NCI-H345 treated with DMSO at 0.1 percent for 48 hours (cell line): Measurements from ENCODE around the gene SRRD.
"Not testable (repeated sequence)": the region's sequence is repeated elsewhere in the genome, so short reads cannot be mapped to it uniquely, and the experiment has no call there.

Experiments
- DNase-seq: peaks from one replicate; lab custom pipeline; 2025; ENCODE audit not compliant: unreplicated experiment; lab: John Stamatoyannopoulos, UW

SRRD gene, protein sequence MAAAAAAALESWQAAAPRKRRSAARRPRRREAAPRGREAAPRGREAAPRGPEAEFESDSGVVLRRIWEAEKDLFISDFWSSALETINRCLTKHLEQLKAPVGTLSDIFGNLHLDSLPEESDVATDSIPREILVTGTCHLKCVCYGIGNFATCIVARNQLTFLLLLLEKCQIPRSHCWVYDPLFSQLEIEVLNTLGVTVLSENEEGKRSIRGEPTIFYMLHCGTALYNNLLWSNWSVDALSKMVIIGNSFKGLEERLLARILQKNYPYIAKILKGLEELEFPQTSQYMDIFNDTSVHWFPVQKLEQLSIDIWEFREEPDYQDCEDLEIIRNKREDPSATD

DNA sequence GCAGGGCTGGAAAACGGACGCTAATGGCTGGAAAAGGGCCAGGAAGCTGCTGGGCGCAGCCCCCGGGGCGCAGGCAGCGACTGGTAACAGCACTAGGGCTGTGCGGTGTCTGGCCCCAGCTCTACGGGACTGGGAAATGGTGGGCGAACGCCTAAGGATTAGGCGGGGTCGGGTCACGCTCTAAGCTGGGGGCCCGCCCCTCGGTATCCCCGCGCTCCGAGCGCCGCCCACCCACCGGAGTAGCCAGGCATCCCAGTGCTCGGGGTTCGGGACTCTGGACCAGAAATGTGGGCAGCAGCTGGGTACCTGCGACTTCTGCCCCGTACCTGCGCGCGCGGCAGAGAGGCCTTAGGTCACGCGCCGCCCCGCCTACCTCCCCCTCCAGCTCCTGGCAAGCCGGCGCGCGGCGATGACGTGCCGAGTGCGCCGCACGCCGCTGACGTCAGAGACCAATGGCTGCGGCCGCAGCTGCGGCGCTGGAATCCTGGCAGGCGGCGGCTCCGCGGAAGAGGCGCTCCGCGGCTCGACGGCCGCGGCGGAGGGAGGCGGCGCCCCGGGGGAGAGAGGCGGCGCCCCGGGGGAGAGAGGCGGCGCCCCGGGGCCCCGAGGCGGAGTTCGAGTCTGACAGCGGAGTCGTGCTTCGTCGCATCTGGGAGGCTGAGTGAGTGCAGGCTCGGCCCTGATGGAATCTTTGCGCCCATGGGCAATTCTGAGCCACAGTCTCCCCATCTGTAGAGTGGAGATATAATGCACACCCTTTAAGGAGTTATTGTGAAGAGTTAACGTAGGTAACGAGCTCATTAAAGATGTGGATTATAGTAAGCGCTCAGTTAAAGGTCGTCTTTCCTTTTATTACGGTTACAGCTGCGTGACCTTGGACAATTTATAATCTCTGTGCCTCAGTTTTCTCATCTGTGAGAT lies at the start of gene SRRD, which contains the start of gene HPS4:
SRRD (plus strand) TSS at position 439 of the 921 bp plus-strand sequence; CDS start at position 453, 14 bp downstream.
HPS4 (minus strand) TSS at position 345 of the 921 bp plus-strand sequence. CDS start 2,021 bp downstream, outside the sequence.
- DNase-seq, result peak; percentile 70

DNA sequence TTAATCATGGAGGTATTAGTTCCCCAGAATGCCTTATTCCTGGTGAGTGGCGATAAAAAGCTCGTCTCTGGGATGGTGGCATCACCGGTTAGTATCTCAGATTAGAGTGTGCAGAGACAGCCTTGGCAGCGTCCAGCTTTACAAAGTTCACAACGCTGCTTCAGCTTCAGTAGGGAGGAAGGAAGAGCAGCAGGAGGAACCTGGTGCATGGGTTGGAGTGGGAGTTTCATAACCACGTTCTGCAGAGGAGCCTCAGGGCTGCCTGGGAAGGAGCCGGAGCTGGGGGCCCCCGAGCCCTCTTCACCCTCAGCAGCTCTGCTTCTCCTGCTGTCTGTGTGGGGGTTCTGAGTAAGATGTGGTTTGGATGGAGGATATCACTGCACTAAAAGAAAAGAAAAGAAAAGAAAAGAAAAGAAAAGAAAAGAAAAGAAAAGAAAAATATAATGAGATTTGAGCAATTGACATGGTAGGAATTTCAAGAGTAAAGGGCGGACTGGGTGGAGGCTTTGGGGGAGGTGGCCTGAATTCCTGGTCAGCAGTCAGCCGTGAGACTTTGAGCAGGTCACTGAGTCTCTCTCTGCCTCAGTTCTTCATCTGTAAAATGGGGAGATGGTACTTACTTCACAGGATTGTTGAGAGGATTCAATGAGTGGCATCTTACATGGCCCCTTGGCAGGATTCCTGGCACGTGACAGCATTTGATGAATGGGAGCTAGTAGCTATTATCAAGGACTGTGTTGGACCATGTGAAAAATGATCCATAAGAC lies 48.2 kb upstream of the SRRD start:
- DNase-seq, result no peak

DNA sequence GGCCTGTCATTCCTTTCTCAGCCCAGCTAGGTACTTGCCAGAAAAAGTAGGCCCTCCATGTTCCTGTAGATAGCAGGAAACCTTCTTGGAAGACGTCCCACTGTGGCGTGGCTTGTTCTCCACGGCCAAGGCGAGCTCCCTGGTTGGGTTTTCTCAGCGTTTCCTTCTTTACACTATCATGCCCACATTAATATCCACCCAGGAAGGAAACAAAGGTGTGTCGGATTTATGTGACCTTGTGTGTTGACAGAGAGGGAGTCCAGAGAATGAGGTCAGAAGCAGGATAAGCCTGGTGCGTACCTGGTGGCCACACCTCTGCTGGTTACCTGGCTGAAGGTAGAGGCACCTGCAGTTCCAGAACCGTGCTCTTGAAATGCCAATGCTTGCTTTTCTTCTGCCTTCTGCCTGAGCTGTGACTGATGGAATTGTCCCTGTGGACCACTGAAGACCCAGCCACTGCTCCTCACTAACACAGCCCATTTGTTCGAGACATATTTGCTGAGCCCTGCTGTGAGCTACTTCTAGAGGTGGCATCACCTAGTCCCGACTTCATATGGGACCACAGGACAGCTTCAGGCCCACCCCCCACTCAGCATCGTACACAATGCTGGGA lies 46.7 kb upstream of the SRRD start:
- no peak for DNase-seq

DNA sequence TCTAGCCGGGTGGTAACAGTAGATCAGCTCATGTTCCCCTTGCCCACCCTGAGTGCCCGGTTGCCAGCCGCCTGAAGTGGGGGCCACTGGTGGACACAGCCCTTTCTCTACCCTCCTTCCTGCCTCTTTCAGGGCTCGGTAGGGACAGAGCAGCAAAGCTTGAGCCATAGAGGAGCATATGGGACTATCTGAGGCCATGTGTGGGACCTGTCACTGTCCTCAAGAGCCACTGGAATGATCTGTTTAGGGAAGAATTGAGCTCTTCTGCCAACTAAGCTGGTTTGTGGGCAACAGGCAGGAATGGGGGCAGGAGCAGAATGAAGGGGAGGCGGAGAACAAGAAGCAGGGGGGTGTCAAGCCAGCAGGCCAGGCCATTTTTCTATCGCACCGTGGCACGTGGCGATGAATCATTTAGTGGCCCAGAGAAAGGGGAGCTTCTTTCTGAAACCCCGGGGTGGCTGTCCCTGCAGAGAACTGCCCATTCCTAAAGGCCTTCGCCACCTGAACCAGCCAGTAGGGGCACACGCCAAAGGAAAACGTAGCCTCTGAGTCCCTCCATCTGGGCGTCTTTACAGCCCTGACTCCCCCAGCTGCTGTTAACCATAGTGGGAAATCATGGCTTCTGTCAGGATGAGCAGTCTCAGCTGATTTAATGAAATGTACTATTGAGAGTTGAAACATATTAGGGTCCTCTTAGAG lies 45.8 kb upstream of the SRRD start:
- no peak for DNase-seq

DNA sequence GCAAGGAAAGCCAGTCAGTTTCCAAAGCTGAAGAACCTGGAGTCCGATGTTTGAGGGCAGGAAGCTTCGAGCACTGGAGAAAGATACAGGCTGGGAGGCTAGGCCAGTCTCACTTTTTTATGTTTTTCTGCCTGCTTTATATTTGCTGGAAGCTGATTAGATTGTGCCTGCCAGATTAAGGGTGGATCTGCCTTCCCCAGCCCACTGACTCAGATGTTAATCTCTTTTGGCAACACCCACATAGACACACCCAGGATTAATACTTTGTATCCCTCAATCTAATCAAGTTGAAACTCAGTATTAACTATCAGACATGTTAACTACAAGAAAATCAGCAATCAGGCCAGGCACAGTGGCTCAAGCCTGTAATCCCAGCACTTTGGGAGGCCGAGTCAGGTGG lies 44.9 kb upstream of the SRRD start:
- not testable (repeated sequence) for DNase-seq

DNA sequence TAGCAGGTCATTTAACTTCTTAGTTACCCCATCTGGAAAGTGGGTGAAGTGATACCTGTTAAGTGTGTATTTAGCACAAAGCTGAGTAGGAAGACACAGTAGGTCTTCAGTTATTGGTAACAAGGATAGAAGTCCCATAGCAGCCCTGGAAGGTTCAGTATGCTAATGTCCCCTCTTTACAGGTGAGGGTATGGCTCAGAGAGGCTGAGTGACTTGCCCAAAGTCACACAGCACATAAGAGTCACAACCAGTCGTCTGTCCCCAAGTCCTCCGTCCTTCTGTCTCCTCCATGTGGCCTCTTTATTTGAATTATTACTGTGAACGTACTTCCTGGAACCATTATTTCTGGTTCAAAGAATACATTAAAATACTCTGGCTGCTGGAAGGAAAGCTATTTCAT lies 44.1 kb upstream of the SRRD start:
- no peak for DNase-seq

DNA sequence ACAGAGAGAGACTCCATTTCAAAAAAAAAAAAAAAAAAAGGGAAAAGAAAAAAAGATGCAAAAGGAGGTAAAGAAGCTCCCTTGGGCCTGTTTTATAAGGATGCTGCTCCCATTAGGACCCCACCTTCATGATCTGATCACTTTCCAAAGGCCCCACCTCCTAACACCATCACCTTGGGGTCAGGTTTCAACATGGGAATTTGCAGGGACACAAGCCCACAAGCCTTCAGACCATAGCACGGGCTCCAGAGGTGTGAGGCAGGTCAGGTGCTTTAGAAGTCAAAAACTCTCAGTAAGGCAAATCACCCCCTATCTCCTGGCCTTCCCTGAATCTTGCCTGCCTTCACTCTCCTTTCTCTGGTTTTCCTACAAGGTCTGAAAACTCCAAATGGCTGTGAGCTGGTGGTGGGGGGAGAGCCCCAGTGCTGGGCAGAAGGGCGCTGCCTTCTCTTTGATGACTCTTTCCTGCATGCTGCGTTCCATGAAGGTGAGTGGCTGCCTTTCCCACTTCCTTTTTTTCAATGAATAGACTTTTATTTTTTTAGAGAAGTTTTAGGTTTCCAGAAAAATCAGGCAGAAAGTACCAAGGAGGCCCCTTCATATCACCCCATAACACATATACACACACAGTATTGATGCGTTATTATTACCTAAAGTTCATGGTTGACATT lies 41.5 kb upstream of the SRRD start:
- no peak for DNase-seq

DNA sequence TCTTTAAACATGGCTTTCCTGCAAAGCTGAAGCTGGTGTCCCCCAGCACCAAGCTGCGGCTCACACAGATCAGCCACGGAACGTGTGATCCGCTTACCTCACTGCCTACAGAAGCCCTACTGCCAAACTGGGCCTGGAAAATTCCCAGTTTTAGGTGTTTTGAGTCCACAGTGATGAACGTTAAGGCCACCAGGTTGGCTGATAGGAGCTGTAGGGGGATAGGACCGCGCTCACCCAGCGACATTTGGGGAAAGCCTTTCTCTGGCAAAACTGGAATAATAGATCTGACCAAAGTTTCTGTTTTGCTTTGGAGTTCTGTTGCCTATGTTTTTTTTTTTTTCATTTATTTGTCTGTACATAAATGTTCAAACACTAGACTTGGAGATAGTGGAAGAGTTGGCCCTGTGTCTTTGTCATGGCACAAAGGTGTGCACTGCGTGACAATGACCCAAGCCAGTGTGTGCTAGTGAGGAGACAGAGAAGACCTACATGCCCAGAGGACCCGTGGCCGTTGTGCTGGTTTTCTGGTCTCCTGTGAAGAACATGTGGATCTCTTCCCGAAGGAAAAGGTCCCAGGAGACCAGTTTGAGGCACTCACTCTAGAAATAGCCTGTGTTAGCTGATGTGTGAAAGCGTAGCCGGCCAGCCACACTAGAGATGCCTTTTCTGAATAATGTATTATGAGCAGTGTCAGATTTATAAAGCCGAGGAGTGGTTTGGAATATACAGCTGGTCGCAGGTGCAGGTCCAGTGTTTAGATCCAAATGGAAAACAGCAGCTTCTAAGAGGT lies 39.6 kb upstream of the SRRD start:
- DNase-seq, result no peak

DNA sequence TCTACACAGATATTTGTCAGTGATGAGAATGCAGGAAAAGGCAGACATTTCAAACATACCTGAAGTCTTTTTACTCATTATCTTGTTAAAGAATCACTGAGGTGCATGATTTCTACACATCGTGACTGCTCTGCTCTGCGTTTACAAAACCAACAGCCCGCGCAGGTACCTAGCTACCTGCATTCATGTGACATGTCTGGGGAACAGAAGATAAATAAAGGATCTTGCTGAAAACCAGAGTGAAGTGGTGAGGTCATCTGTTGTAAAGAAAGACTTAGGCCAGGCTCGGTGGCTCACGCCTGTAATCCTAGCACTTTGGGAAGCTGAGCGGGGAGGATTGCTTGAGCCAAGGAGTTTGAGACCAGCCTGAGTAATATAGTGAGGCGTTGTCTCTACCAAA lies 38.9 kb upstream of the SRRD start:
- DNase-seq, result no peak

DNA sequence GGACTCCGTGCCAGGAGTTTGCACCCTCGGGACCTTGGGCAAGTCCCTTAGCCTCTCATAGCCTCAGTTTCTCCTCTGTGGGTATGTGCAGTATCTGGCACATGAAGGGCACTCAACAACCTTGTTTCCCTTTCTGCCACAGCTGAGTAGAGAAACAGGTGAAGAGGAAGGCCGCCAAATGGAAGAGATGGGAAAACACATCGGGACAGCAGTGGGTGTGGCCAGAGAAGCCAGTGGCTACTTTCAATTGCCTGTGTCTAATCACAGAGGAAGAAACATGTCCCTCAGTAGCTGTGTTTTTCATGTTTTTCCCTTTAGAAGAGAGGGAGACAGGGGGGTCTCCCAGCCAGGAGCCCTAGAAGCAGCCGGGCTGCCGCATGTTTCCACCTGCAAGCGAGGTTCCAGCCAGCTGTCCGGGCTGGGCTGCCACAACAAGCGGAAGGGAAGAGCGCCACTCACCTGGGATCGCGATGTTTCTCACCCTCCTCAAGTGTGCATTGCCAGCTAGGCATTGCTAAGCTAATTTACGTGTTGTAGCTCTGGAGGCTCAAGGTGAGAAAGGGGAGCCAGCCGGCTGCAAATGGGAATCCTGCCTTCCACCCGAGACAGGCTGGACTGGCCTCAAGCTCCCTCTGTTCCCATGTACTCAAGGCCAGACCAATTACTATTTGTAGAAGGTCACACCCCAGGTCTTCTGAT lies 38.0 kb upstream of the SRRD start:
- DNase-seq, result no peak

DNA sequence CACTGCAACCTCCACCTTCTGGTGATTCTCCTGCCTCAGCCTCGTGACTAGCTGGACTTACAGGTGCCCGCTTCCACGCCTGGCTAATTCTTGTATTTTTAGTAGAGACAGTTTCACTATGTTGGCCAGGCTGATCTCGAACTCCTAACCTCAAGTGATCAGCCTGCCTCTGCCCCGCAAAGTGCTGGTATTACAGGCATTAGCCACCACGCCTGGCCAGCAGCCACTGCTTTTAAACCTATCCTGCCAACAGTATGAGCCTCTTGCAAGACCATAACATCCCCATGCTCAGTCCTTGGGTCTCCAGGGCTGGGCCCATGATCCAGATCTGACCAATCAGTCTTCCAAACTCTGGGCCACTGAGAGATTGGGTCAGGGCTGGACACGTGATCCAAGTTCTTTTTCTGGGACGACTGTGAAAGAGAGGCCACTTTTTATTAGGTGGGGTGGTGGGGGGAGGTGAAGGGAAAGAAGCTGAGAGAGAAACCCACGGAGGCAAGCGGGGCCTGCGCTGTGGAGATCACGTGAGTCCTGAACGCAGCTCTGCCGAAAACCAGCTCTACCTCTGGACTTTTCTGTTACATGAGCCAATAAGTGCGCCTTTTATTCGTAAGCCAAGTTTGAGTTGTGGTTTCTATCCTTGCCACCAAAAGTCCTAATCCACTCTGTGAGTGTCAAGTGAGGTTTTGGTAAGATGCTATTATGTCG lies 36.7 kb upstream of the SRRD start:
- DNase-seq, result no peak

DNA sequence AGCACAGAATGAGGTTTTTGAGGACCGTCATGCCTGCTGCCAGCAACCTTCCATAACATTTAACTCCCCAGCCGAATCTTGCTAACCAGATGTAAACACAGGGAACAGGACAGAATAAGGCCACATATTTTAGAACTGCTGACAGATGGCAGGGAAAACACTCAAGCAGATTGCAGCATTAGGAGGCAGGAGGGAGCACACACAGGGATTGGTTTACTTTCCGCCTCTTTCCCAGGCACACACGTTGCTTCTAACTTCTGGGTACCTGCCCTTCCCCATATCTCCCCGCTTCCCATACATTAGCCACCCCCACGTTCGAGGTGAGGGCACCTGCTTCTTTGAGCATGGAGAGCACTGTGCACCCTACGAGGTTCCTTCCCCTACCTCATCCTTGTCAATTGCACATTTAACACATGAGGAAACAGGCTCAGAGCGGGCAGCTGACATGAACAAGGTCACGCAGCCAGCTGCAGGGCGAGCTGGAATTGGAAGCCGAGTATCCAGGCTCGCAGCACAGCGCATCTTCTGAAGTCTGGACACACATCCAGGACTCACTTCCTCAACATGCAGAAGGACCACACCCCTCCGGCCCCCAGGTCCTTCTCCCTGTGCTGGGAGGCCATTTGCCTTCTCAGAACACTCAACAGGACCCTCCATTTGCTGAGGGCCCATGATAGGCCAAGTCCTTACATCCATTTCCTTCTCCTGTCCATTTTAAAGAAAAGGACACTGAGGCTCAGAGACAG lies 35.9 kb upstream of the SRRD start:
- DNase-seq, result no peak

DNA sequence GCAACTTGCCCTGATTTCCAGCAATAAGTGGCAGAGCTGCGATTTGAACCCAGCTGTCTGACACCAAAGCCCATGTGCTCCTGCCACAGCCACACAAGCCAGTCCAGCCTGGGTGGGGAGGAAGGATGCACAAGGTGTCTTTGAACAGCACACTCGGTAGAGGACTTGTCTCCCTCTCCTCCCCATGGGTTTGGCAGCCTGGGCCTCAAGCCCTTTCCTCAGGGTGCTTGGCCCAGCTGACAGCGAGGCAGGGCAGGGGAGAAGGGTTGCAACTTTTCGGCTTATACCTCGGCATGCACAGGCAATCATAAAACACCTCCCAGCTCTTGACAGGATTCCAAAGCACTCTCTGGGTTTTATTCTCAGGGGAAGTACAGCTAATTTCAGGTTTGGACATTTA lies 35.3 kb upstream of the SRRD start:
- DNase-seq, result no peak

DNA sequence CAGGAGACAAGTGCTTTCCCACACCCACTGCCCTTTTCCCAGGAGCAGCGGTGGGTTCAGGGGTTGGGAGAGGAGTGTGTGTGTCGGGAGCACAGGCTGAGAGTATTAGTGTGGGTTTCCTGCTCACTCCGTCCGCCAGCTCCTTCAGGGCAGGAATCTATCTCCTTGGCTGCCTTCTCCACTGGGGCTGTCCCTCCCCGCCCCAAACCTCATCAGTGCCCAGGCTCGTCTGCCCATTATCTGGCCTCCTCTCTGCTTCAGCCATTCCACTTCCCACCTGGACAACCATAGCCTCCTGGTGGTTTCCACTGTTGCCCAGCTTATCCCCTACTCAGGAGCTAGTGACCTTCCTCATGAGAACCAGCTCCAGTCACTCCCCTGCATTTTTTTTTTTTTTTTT lies 34.7 kb upstream of the SRRD start:
- DNase-seq, result no peak

DNA sequence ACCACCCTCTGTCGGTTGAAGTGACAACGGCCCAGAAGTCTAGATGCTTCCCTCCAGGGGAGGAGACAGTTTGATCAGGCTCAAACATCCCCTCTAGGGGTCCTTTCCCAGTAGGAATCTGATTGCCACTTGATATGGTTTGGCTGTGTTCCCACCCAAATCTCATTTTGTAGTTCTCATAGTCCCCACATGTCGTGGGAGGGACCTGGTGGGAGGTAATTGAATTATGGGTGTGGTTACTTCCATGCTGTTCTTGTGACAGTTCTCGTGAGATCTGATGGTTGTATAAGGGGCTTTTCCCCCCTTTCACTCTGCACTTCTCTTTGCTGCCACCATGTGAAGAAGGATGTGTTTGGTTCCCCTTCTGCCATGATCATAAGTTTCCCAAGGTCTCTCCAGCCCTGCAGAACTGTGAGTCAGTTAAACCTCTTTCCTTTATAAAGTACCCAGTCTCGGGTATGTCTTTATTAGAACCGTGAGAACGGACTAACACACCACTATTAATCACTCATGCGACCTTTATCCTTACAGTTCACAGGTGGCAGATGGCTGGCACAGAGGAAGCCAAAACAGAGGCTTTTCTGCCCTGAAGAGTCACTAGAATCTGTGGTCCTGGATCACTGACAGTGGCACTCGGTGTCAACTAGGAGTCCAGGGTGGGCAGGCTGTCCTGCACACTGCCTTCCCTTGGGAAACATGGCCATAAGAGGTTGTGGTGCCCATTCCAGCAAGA lies 33.1 kb upstream of the SRRD start:
- no peak for DNase-seq

DNA sequence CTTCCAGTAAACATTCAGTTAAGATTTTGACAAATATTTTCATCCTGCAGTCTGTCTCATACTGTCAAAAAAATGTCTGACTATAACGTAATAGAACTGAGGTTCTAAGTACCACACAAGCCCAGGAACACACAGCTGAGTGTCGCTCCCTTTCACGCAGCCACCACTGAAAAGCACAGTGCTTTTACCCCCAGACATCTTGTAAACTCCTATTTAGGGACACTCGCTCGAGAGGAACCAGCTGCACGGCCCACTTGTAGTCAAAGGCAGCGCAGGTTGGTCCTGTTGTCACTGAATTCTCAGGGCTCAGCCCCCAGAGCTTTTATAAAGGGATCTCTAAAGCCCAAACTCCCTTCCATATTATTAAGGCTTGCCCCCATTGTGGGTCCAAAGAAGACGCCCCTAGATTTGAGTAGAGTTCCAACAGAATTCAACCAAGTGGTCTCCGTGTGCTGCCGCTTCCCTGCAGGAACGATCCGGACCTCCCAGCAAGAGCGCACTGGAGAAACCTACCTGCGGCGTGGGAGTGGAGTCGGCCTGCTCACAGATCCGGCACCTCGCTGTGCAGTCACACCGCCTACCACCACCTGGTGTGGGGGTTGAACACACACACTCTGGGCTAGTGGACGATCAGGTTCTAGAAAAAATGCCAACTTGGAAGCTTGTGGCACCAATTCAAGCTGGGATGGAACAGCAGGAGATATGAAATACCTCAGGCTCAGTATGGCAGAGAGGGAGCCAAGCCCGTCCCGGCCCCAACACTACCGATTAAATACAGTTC lies 31.3 kb upstream of the SRRD start:
- DNase-seq, result no peak
